NB4 (cell line): ENCODE measurements around the gene C12orf75.
"Not testable (repeated sequence)": the region's sequence is repeated elsewhere in the genome, so short reads cannot be mapped to it uniquely, and the experiment has no call there.

Source experiments
- DNase-seq: peaks from one replicate; pipeline ENCODE4 v3.0.0; 2010; ENCODE audit warnings: low read depth
- H3K4me3 ChIP-seq: one replicate; pipeline ENCODE4 v1.5.1; 2011; ENCODE audit warnings: mild to moderate bottlenecking, low read depth, low read length, moderate library complexity
- CTCF ChIP-seq: IDR thresholded peaks from one replicate; pipeline ENCODE4 v1.5.1; 2012; ENCODE audit warnings: low read depth, low read length
- MYC ChIP-seq: IDR thresholded peaks from 2 replicates; pipeline ENCODE4 v1.6.1; 2011; ENCODE audit warnings: low read depth, low read length
- POLR2A ChIP-seq: IDR thresholded peaks from 2 replicates; pipeline ENCODE4 v1.6.1; 2011; ENCODE audit warnings: mild to moderate bottlenecking; ENCODE audit not compliant: insufficient read length; ENCODE audit errors: extremely low read depth
- TF ChIP-seq, protein P1 (sequence below): IDR thresholded peaks from 2 replicates; pipeline ENCODE4 v1.6.1; 2011; ENCODE audit warnings: low read depth, low read length

The C12orf75 gene

GRCh38 chr12:105294161-105294560 is 36.3 kb upstream of the C12orf75 start:
- TF ChIP-seq POLR2A (no peak), CTCF (no peak), MYC (no peak)
- TF ChIP-seq, protein P1, sequence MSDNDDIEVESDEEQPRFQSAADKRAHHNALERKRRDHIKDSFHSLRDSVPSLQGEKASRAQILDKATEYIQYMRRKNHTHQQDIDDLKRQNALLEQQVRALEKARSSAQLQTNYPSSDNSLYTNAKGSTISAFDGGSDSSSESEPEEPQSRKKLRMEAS: no peak
- H3K4me3 ChIP-seq: no peak overlapping the region
- DNase-seq: no peak

GRCh38 chr12:105294886-105295479 is 35.5 kb upstream of the C12orf75 start:
- H3K4me3 ChIP-seq: no peak overlapping the region
- TF ChIP-seq POLR2A (no peak), MYC (no peak), CTCF (no peak)
- TF ChIP-seq, protein P1: no peak
- no peak for DNase-seq

- H3K4me3 ChIP-seq: no peak overlapping the region
- no peak for TF ChIP-seq CTCF
- no peak for DNase-seq
These were observed 34.1 kb upstream of the C12orf75 start for GRCh38 chr12:105296116-105297089.

- TF ChIP-seq, protein P1: no peak
- TF ChIP-seq MYC (no peak), POLR2A (no peak)
- H3K4me3 ChIP-seq: no peak overlapping the region
- DNase-seq: no peak
These were observed 29.6 kb upstream of the C12orf75 start for GRCh38 chr12:105300883-105301282.

DNA sequence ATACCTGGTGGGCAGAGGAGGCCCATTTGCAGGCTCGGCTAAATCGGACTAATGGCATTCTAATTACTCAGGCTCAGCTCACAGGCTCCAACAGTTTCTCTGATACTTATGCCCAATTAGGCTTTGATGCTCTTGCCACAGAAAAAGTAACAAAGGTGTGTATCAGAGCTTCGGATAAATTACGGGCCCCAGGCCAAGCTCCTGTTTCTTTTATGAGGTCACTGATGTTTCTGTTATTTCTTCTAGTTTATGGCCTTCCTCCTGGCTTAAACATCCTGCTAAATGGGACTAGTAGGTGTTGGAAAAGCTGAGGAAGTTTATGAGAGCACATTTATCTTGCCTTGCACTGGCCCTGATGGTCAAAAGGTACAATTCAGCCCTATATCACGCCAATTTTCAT is 28.8 kb upstream of the C12orf75 start:
- DNase-seq: no peak
- TF ChIP-seq, protein P1: no peak
- no peak for TF ChIP-seq POLR2A
- TF ChIP-seq CTCF: no peak
- H3K4me3 ChIP-seq: no peak overlapping the region

- not testable (repeated sequence) for DNase-seq, H3K4me3 ChIP-seq
These were observed 27.5 kb upstream of the C12orf75 start for GRCh38 chr12:105302986-105303385.

DNA sequence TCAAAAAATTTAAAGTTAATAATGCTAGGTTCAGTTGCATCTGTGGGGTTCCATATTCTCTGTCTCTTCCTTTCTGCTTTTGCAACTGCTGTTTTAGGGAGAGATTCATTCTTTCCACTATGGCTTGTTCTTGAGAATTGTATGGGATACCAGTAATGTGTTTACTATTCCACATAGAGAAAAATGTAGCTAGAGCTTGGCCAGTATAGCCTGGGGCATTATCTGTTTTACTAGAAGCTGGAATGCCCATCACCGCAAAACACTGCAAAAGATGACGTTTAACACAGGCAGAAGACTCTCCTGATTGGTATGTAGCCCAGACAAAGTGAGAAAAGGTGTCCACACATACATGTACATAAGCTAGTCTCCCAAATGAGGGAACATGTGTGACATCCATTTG is 25.9 kb upstream of the C12orf75 start:
- H3K4me3 ChIP-seq: not testable (repeated sequence)

GRCh38 chr12:105307601-105308314 is 22.7 kb upstream of the C12orf75 start:
- not testable (repeated sequence) for DNase-seq

More for the DNA sequence above, 25.9 kb upstream of the C12orf75 start:
- DNase-seq: not testable (repeated sequence)

DNA sequence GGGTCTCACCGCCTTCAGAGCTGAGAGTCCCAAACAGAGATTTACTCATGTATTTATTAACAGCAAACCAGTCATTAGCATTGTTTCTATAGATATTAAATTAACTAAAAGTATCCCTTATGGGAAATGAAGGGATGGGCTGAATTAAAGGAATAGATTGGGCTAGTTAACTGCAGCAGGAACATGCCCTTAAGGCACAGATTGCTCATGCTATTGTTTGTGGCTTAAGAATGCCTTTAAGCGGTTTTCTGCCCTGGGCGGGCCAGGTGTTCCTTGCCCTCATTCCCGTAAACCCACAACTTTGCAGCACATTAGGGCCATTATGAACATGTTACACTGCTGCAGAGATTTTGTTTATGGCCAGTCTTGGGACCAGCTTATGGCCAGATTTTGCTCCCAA is 21.7 kb upstream of the C12orf75 start:
- DNase-seq, H3K4me3 ChIP-seq: not testable (repeated sequence)

More at GRCh38 chr12:105307601-105308314, 22.7 kb upstream of the C12orf75 start:
- H3K4me3 ChIP-seq: not testable (repeated sequence)

- H3K4me3 ChIP-seq, DNase-seq: not testable (repeated sequence)
These were observed 21.1 kb upstream of the C12orf75 start for GRCh38 chr12:105309384-105309783.

DNA sequence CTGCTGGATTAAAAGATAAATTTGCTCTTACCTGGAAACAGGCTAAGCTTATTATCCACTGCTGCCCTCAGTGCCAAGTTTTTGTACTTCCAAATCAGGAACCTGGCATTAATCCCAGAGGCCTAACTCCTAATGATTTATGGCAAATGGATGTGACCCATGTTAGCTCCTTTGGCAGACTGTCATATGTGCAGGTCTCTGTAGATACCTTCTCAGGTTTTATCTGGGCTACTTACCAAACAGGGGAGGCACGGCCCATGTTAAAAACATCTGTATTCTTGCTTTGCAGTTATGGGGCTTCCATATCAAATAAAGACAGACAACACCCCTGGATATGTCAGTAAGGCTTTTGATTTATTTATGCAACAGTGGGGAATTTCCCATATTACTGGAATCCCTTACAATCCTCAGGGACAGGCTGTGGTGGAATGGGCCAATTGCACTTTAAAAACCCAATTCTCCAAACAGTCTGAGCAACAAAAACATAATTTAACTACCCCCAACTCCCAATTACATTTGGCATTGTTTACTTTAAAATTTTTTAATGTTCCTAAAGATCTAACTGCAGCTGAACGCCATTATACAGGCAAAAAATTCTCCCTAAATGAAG is 19.9 kb upstream of the C12orf75 start:
- DNase-seq: not testable (repeated sequence)

More for the DNA sequence above, 19.9 kb upstream of the C12orf75 start:
- not testable (repeated sequence) for H3K4me3 ChIP-seq
